GM21576 (cell line): ENCODE measurements around the gene SPAG7.

Experiments used
- ATAC-seq: cut with Tn5 transposase; IDR thresholded peaks from one replicate; pipeline ENCODE4 v1.9.1; 2021; ENCODE audit warnings: mild to moderate bottlenecking, moderate library complexity; ENCODE audit not compliant: unreplicated experiment

Gene SPAG7

GRCh38 chr17:4950746-4951204 lies 16.8 kb downstream of the SPAG7 start, which contains the start of gene ENO3:
Gene ENO3, plus strand, starts transcription at chr17:4951119. Its CDS starts 711 bp downstream, at chr17:4951830.
- no peak for ATAC-seq

DNA sequence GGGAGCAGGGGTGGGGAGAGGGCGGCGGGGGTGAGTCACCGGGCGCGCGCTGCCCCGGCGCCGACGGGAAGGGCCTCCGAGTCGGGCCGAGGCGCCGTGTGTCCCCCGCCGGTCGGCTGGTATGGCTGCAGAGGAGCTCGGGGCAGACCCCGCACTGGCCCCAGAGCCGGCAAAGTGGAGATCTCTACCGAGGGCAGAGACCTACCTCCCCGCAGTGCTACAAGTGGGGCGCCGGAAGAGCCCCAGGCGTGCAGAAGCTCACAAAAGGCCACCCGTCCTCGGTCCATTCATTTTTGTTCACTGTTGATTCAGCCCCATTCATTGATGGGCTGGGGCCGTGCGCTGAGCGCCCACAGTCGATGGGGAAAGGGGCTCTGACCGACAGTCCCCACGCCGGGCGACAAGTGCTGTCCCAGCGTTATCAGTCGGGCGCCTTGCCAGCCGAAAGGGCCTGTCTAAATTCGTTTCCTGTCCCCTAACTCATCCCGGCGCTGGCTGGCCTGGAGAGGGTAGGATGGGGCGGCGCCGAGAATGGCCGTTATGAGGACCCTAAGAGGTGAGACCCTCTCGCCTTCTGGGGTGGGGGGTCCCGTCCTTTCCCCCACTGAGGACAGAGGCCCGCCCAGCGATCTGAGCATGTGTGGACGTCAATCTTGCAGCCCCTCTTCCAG lies 17.4 kb downstream of the SPAG7 start:
- peak; percentile 2 for ATAC-seq

DNA sequence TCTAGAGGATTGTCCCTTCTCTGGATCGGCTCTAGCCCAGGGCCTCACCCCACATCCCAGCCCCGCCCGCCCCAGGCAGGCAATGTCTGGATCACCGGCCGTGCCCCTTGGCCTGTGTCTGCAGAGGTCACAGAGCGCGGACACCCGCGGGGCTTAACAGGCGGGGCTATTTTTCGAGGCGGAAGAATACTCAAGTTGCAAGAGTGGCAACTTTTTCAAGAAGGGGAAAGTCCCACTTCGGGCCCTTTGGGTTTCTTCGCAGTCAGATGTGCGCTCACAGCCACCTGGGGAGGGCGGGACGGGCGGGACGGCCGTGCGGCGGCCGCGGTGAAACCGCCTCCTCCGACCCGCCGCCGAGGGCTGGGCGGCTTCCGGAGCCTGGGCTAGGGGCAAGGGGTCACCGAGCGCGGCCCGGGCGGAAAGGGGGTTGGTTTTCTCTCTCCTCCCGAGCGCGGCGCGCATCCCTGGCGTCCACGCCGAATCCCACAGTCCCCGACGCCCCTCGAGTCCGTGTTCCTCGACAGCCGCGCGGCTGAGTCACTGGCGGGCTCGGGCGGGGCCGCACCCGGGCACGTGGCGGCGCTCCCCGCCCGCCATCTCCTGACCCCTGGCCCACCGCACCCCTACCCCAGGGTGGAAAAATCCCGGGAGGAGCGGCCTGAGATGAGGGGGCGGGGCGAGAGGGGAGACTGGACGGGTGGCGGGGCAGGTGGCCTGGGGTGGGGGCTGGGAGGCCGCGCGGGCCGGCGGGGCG lies 18.1 kb downstream of the SPAG7 start:
- ATAC-seq = peak; percentile 26

GRCh38 chr17:4948931-4949320 lies 18.7 kb downstream of the SPAG7 start:
- ATAC-seq = peak; percentile 35

- ATAC-seq = peak; percentile 11
Observed at GRCh38 chr17:4948166-4948930, 19.3 kb downstream of the SPAG7 start, which contains the start of gene PFN1. Gene PFN1, minus strand, starts transcription at chr17:4948530. Its CDS starts 136 bp downstream, at chr17:4948394.

DNA sequence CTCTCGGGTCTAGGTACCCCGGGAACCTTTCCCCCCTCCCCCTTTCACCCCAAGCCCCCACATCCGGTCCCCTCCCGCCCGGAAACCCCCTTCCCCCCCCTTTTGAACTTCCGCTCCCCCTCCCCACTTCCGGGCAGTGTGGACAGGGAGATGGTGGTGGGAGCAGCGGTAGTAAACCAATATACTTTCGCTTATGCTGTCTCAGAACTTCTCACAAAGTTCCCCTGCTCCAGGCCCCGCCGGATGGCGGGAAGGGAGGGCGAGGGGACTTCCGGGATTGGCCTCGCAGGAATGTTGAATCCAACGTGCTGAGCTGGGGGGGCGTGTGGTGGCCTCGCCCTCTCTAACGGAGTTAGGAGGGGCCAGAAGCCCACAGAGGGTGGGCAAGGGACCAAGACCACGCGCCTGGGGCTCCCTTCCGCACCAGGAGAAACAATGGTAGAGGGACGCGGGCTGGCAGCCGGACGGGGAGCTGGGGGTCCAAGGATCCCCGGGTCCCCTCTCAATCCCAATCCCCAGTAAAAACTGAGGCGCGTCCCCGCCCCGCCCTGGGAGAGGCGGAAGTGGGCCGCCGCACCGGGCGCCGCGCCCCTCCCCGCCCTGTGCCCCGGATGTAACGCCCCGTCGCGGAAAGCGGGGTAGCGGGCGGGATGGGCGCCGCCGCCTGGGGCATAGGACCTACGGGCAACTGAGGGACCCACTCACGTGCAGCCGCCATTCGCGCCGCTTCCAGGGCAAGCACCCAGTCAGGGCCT lies 20.0 kb downstream of the SPAG7 start:
- no peak for ATAC-seq

DNA sequence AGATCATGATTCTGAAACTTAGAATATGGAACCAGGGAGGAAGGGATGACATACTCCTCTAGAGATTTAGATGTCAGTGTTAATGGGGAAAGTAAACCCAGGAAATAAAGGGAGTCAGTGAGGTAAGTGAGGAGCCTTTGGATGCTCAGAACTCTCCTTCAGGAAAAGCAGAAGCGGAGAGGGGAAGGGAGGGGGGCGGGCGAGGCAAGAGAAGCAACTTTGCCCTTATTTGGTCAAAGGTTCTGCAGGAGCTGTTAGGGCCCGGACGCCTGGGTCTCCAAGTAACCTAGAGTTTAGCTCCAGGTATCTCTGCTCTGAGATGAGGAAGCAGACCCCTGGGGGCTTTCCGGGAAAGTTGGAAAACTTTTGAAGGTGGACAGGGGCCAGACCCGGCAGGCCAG lies 20.6 kb downstream of the SPAG7 start:
- ATAC-seq = no peak

GRCh38 chr17:4946312-4946976 lies 21.2 kb downstream of the SPAG7 start:
- ATAC-seq = no peak

DNA sequence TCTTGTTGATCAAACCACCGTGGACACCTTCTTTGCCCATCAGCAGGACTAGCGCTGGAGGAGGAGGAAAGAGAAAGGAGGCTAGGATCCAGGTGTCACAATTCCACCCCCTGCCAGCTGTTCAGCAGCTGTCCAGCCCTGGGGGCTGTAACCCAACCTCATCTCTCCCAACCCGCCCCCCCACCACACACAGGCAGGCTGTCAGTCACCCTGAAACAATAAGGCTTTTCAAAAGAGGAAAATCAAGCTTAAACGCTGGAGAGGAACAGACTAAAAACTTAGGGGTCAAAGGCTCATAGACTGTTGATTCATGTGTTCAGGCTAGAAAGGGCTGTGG lies 21.7 kb downstream of the SPAG7 start:
- ATAC-seq = no peak

- no peak for ATAC-seq
Observed at GRCh38 chr17:4945176-4945943, 22.3 kb downstream of the SPAG7 start.

DNA sequence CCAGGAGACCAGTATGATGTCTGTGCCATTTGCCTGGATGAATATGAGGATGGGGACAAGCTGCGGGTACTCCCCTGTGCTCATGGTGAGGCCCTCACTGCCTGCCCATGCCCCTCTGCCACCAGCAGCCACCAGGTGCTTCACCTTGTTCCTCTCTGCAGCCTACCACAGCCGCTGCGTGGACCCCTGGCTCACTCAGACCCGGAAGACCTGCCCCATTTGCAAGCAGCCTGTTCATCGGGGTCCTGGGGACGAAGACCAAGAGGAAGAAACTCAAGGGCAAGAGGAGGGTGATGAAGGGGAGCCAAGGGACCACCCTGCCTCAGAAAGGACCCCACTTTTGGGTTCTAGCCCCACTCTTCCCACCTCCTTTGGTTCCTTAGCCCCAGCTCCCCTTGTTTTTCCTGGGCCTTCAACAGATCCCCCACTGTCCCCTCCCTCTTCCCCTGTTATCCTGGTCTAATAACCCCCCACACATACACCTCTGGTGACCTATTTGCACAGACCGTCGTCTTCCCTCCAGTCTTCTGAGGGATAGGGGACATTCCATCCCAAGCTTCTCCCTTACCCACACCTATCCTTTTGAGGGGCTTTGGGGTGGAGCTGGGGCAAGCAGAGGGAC lies 23.0 kb downstream of the SPAG7 start:
- no peak for ATAC-seq

- no peak for ATAC-seq
Observed at GRCh38 chr17:4944163-4944553, 23.5 kb downstream of the SPAG7 start.

DNA sequence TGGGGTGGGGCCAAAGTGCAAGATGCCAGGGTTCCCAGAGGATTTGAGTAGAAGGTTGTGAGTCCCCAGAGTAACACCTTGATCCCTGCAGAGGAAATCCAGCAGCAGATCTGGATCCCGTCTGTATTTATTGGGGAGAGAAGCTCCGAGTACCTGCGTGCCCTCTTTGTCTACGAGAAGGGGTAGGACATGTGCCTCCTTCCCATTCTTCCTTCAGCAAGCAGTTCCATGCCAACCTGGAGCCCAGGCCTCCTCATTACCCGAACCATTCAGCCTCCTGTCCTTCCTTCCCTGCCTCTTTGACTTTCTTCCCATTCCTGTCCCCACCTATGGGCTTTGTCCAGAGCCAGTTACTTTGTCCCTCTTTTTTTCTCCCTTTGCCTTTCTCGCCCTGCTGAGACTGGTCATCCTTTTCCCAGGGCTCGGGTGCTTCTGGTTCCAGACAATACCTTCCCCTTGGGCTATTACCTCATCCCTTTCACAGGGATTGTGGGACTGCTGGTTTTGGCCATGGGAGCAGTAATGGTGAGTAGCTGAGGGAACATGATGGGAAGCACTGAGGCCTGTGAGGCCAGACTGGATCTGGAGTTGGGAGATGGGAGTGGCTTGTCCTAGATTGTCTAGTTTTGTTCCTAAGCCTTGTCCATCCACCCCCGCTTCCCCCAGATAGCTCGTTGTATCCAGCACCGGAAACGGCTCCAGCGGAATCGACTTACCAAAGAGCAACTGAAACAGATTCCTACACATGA lies 24.7 kb downstream of the SPAG7 start:
- no peak for ATAC-seq

- ATAC-seq = no peak
Observed at GRCh38 chr17:4941319-4941610, 26.4 kb downstream of the SPAG7 start.

DNA sequence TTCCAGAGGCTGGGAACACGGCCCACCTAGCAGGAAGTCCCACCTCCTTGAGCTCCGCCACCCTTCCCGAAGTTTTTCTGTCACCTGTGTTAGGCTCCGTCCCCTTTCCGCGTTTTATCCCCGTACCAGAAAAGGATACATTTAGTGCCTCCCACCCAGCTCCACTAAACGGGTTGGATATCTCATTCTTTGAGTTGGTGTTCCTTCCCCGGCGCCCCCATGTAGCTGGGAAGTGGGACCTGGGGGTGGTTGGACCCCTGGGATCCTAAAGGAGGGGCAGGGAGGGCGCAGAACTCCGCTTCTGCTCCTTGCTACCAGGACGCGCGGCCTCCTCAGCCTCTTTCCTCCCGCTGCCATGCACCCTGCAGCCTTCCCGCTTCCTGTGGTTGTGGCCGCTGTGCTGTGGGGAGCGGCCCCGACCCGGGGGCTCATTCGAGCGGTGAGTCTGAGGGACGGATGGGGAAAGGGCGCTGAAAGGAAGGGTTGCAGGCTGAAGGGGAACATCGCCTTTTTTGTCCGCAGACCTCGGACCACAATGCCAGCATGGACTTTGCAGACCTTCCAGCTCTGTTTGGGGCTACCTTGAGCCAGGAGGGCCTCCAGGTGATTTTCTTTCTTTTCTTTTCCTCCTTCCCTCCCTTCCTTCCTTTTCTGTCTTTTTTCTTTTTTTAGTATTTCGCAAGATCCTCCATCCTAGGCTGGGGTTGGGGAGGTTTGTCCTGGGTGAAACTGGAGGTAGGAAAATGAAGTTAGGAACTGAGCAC lies 26.9 kb downstream of the SPAG7 start:
- no peak for ATAC-seq

- peak; percentile 67 for ATAC-seq
Observed at GRCh38 chr17:4939796-4940554, 27.6 kb downstream of the SPAG7 start, which contains the start of the genes RNF167 and SLC25A11. Gene RNF167, plus strand, starts transcription at chr17:4940268. Its CDS starts 642 bp downstream, at chr17:4940910. Gene SLC25A11, minus strand, starts transcription at chr17:4940046. Its CDS starts 136 bp downstream, at chr17:4939910.

DNA sequence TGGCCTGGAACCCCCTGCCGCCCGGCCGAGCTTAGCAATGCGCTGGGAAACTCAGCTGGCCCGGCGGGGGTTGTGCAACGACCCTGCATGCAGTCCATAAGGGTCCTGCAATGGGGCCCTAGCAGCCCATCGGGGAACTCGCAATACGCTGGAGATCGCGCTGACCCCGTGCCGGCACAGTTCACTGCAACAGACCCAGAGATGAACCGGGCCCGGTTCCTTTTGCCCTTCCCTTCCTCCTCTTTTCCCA lies 28.1 kb downstream of the SPAG7 start:
- ATAC-seq = no peak
